GM19035 (cell line): ENCODE measurements around the gene RAP1A.
"Not testable (repeated sequence)": the region's sequence is repeated elsewhere in the genome, so short reads cannot be mapped to it uniquely, and the experiment has no call there.

Experiments
- ATAC-seq: cut with Tn5 transposase; IDR thresholded peaks from one replicate; pipeline ENCODE4 v1.9.1; 2021; ENCODE audit not compliant: unreplicated experiment

The RAP1A gene

DNA sequence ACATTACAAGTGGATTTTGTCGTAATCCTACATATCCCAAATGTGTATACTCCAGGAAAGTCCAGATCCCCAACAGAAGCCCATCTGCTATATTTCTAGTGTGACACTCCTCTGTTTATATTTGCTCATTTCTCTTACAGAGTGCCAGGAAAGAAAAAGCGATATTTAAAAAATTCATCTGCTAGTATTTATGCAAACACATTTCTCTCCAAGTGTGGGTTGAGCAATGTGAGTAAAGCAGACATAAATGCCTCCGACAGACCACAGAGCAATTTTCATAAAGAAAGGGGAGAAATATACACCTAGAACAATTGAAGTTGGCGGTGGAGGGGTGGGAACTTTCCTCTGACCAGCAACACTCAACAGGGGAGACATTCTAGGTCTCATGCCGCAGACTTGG is 22.2 kb upstream of the RAP1A start:
- no peak for ATAC-seq

GRCh38 chr1:111598544-111598943 is 21.0 kb upstream of the RAP1A start:
- ATAC-seq = no peak

- peak; percentile 4 for ATAC-seq
Observed at GRCh38 chr1:111599781-111600693, 19.6 kb upstream of the RAP1A start.

DNA sequence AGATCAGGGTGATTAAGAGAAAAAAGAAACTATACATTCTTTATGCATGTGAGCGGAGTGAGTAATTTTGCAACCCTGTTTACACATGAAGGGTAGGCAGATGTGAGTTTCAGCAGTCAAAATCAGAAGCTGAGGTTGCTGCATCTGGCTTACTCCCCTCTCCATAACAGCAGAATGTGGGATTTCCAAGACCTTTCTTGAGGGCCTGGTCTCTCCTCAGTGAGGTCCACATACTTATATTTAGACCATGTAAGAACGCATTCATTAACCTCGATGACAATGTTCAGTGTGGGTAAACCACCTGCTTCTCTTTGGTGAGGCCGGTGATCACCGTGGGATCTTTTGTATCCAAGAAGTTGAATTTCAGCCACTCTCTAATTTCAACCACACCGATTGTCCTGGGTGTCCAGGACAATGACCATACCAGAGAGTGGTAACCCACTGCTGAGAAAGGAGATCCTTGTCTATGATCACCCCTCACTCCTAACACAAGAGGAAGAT is 18.7 kb upstream of the RAP1A start:
- peak; percentile 58 for ATAC-seq

DNA sequence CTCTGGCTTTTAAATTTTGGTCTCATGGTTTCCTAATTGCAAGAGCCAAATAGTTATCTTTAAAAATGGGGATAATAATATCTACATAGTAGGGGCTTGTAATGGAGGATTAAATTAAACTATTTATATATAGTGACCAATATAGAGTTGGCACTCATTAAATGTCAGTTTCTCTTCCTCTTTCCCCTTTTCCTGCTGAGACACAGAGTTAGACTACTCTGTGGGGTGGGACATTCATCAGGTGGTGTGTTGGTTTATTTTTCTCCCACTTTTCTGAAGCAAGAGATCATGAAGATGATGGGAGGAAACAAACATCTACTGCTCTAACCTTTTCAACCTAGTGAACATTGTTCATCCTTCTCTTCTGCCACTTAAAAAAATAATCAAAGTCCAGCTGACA is 17.3 kb upstream of the RAP1A start:
- ATAC-seq = no peak

DNA sequence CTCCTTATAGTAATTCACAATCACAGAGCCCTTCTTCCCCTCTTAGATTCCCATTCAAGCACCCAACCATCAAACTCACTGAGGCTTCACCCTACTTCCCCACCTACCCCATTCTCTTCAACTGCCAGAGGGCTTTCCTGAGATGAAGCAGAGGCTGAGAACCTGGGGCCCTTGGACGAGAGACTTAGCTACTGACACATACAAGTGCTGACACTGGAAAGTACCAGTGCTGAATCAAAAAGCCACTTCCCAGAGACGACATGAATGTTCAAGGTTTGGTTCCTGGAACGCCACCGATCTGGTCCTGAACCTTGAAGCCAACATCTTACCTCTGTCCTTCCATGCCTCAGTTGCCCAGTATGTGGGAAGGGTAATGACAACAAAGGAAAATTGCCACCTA is 16.6 kb upstream of the RAP1A start:
- no peak for ATAC-seq

DNA sequence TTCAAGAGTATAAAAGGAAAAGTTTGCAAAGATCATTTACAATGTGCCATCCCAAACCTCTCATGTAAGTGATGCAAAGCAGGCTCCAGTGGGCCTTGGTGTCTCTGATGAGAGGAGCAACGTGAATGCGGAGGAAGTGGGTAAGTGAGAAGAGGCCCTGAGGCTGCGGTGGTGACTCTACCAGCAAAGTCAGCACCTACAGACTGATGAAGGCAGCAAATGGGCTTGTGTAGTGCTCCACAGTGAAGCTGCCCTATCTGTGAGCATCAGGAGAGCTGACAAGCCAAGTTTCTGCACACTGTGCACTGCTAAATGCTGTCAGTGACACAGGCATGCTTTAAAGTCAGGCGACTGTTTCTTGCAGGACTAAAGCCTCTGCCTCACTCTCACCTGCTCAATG is 15.6 kb upstream of the RAP1A start:
- ATAC-seq = peak; percentile 39

- no peak for ATAC-seq
Observed at GRCh38 chr1:111604931-111605330, 14.7 kb upstream of the RAP1A start.

GRCh38 chr1:111605576-111605975 is 14.0 kb upstream of the RAP1A start:
- no peak for ATAC-seq

GRCh38 chr1:111606457-111607215 is 13.0 kb upstream of the RAP1A start:
- ATAC-seq = not testable (repeated sequence)

DNA sequence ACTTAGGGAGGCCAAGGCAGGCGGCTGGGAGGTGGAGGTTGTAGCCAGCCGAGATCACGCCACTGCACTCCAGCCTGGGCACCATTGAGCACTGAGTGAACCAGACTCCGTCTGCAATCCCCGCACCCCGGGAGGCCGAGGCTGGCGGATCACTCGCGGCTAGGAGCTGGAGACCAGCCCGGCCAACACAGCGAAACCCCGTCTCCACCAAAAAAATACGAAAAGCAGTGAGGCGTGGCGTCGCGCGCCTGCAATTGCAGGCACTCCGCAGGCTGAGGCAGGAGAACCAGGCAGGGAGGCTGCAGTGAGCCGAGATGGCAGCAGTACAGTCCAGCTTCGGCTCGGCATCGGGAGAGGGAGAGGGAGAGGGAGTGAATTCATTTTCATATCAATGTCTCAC is 11.1 kb upstream of the RAP1A start:
- not testable (repeated sequence) for ATAC-seq

DNA sequence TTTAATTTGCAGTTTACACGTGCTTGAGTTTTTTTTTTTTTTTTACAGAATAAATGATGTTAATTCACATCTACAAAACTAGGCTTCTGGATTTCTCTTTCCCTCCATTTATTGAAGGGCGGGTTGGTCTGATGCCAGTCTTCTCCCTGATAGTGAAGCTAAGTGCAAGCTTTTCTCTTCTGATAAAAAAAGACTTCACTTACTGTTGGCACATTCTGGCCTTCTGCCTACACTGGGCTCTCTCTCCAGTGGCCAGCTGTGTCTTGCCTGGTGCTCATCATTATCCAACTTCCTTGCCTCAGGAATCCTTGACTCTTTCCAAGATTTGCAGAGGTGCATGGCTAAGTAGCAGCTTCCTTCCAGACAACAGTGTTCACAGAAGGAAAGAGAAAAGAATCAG is 7.6 kb upstream of the RAP1A start:
- ATAC-seq = no peak

GRCh38 chr1:111615870-111616715 is 3.5 kb upstream of the RAP1A start:
- ATAC-seq = no peak

- no peak for ATAC-seq
Observed at GRCh38 chr1:111618081-111618480, 1.5 kb upstream of the RAP1A start.

GRCh38 chr1:111618961-111619634 is 491 bp upstream of the RAP1A start:
- peak; percentile 13 for ATAC-seq

DNA sequence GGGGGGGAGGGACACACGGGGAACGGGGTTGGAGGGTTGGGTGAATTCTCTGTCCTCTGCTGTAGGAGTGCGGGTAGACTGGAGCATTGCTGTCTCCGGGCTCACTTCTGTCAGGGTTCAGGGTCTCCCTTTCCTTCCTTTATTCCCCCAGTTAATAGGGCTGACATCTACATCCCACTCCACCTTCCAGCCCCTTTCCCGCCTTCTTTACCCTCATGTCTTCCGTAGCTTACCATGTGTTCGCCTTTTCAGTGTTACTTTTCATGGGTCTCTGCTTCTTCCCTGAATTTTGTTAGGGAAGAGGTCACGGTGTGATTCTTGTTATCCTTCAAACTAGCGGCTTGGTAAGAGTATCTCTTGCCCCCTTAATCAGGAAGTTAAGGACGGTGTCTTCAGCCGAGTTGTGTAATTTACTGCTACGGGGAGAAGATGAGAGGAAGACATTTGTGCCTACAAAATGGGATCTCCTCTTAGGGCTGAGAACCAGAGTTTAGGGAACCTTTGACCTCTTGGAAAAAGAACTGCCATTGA is 917 bp downstream of the RAP1A start:
- no peak for ATAC-seq

GRCh38 chr1:111621050-111621449 is 1.5 kb downstream of the RAP1A start:
- ATAC-seq = no peak

DNA sequence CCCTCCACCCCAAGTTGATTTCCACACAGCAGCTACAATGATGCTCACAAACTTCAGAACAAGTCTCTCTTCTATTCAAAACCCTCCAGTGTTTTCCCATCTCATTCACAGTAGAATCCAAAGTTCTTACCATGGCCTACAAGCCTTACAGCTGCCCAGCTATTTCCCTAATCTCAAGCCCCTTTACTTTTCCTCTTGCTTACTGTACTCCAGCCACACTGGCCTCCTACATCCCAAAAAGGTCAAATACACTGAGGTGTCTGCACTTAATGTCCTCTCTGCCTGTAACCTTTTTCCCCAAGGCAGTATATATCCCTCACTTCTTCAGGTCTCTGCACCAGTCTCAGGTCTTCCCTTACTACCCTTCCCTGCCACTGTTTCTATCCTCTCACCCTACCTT is 2.6 kb downstream of the RAP1A start:
- ATAC-seq = no peak

GRCh38 chr1:111624382-111624781 is 4.8 kb downstream of the RAP1A start:
- no peak for ATAC-seq

DNA sequence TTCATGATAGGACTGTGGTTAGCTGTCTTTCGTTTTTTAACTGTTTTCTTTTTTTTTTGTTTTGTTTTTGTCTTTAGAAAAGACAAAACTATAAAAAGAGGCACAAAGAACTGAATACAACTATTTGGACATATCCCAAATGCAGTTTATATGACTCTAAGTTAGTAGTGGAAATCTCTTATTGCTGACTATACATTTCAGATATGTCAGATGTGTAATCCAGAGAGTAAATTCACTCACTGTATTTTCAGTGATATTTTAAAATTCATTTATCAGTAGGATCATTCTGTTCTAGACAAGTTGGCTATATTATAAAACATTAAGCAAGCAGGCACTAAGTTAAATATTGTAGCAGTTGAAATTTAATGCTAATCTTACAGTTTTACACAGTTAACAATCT is 5.7 kb downstream of the RAP1A start:
- no peak for ATAC-seq
